ENCODE measurements around the gene TCF12.

The TCF12 gene

GRCh38 chr15:57282686-57283085 is 364.2 kb downstream of the TCF12 start:
- Histone ChIP-seq H3K9ac (ENCODE audit: low read length) (no peak overlapping the region), H3K27me3 (ENCODE audit: control insufficient read depth, insufficient read depth, low read length) (no peaks in the 10 kb centered on the region), H3K4me3 (ENCODE audit: low read length) (no peak overlapping the region), H3K36me3 (ENCODE audit: control insufficient read depth, insufficient read depth, low read length) (no peaks in the 10 kb centered on the region), H3K4me1 (ENCODE audit: control insufficient read depth, insufficient read depth, low read length) (no peaks in the 10 kb centered on the region), H3K9me3 (ENCODE audit: control insufficient read depth, low read length) (no peaks in the 10 kb centered on the region)

GRCh38 chr15:57283774-57284503 is 365.5 kb downstream of the TCF12 start:
- Histone ChIP-seq H3K9me3 (ENCODE audit: control insufficient read depth, low read length) (no peaks in the 10 kb centered on the region), H3K4me1 (ENCODE audit: control insufficient read depth, insufficient read depth, low read length) (no peaks in the 10 kb centered on the region), H3K4me3 (ENCODE audit: low read length) (no peak overlapping the region), H3K27me3 (ENCODE audit: control insufficient read depth, insufficient read depth, low read length) (no peaks in the 10 kb centered on the region), H3K36me3 (ENCODE audit: control insufficient read depth, insufficient read depth, low read length) (no peaks in the 10 kb centered on the region), H3K9ac (ENCODE audit: low read length) (no peak overlapping the region)

GRCh38 chr15:57284535-57284934 is 366.1 kb downstream of the TCF12 start:
- Histone ChIP-seq H3K9me3 (ENCODE audit: control insufficient read depth, low read length) (no peaks in the 10 kb centered on the region), H3K36me3 (ENCODE audit: control insufficient read depth, insufficient read depth, low read length) (no peaks in the 10 kb centered on the region), H3K4me3 (ENCODE audit: low read length) (no peak overlapping the region), H3K27me3 (ENCODE audit: control insufficient read depth, insufficient read depth, low read length) (no peaks in the 10 kb centered on the region), H3K4me1 (ENCODE audit: control insufficient read depth, insufficient read depth, low read length) (no peaks in the 10 kb centered on the region), H3K9ac (ENCODE audit: low read length) (no peak overlapping the region)

- Histone ChIP-seq H3K9ac (ENCODE audit: low read length) (no peak overlapping the region), H3K9me3 (ENCODE audit: control insufficient read depth, low read length) (no peaks in the 10 kb centered on the region), H3K27me3 (ENCODE audit: control insufficient read depth, insufficient read depth, low read length) (no peaks in the 10 kb centered on the region), H3K4me3 (ENCODE audit: low read length) (no peak overlapping the region), H3K36me3 (ENCODE audit: control insufficient read depth, insufficient read depth, low read length) (no peaks in the 10 kb centered on the region), H3K4me1 (ENCODE audit: control insufficient read depth, insufficient read depth, low read length) (no peaks in the 10 kb centered on the region)
Observed at GRCh38 chr15:57285386-57285785, 366.9 kb downstream of the TCF12 start.

GRCh38 chr15:57286446-57287122 is 368.1 kb downstream of the TCF12 start:
- Histone ChIP-seq H3K9me3 (ENCODE audit: control insufficient read depth, low read length) (no peaks in the 10 kb centered on the region), H3K36me3 (ENCODE audit: control insufficient read depth, insufficient read depth, low read length) (no peaks in the 10 kb centered on the region), H3K4me3 (ENCODE audit: low read length) (no peak overlapping the region), H3K9ac (ENCODE audit: low read length) (no peak overlapping the region), H3K27me3 (ENCODE audit: control insufficient read depth, insufficient read depth, low read length) (no peaks in the 10 kb centered on the region), H3K4me1 (ENCODE audit: control insufficient read depth, insufficient read depth, low read length) (no peaks in the 10 kb centered on the region)

- no peak overlapping the region for H3K4me3 ChIP-seq (ENCODE audit: low read length)
- H3K27me3 ChIP-seq (ENCODE audit: control insufficient read depth, insufficient read depth, low read length) = no peaks in the 10 kb centered on the region
- H3K9me3 ChIP-seq (ENCODE audit: control insufficient read depth, low read length) = no peaks in the 10 kb centered on the region
- H3K36me3 ChIP-seq (ENCODE audit: control insufficient read depth, insufficient read depth, low read length) = no peaks in the 10 kb centered on the region
- H3K4me1 ChIP-seq (ENCODE audit: control insufficient read depth, insufficient read depth, low read length) = no peaks in the 10 kb centered on the region
- H3K9ac ChIP-seq (ENCODE audit: low read length) = no peak overlapping the region
Observed at GRCh38 chr15:57287123-57287521, 368.7 kb downstream of the TCF12 start.

- Histone ChIP-seq H3K4me3 (ENCODE audit: low read length) (no peak overlapping the region), H3K4me1 (ENCODE audit: control insufficient read depth, insufficient read depth, low read length) (no peaks in the 10 kb centered on the region), H3K27me3 (ENCODE audit: control insufficient read depth, insufficient read depth, low read length) (no peaks in the 10 kb centered on the region), H3K36me3 (ENCODE audit: control insufficient read depth, insufficient read depth, low read length) (no peaks in the 10 kb centered on the region), H3K9me3 (ENCODE audit: control insufficient read depth, low read length) (no peaks in the 10 kb centered on the region), H3K9ac (ENCODE audit: low read length) (no peak overlapping the region)
Observed at GRCh38 chr15:57288926-57289580, 370.6 kb downstream of the TCF12 start.

GRCh38 chr15:57290187-57290586 is 371.7 kb downstream of the TCF12 start:
- no peak overlapping the region for H3K4me3 ChIP-seq (ENCODE audit: low read length)
- H3K9me3 ChIP-seq (ENCODE audit: control insufficient read depth, low read length) = no peaks in the 10 kb centered on the region
- H3K9ac ChIP-seq (ENCODE audit: low read length) = no peak overlapping the region
- no peaks in the 10 kb centered on the region for H3K4me1 ChIP-seq (ENCODE audit: control insufficient read depth, insufficient read depth, low read length)
- H3K27me3 ChIP-seq (ENCODE audit: control insufficient read depth, insufficient read depth, low read length) = no peaks in the 10 kb centered on the region
- H3K36me3 ChIP-seq (ENCODE audit: control insufficient read depth, insufficient read depth, low read length) = no peaks in the 10 kb centered on the region

- H3K9ac ChIP-seq (ENCODE audit: low read length) = no peak overlapping the region
- H3K36me3 ChIP-seq (ENCODE audit: control insufficient read depth, insufficient read depth, low read length) = no peaks in the 10 kb centered on the region
- no peaks in the 10 kb centered on the region for H3K9me3 ChIP-seq (ENCODE audit: control insufficient read depth, low read length)
- no peak overlapping the region for H3K4me3 ChIP-seq (ENCODE audit: low read length)
- H3K27me3 ChIP-seq (ENCODE audit: control insufficient read depth, insufficient read depth, low read length) = no peaks in the 10 kb centered on the region
- no peaks in the 10 kb centered on the region for H3K4me1 ChIP-seq (ENCODE audit: control insufficient read depth, insufficient read depth, low read length)
Observed at GRCh38 chr15:57290826-57291225, 372.4 kb downstream of the TCF12 start.

GRCh38 chr15:57296473-57297162 is 378.2 kb downstream of the TCF12 start:
- H3K9ac ChIP-seq (ENCODE audit: low read length) = no peak overlapping the region
- H3K4me3 ChIP-seq (ENCODE audit: low read length) = no peak overlapping the region
- H3K36me3 ChIP-seq (ENCODE audit: control insufficient read depth, insufficient read depth, low read length) = no peaks in the 10 kb centered on the region
- H3K9me3 ChIP-seq (ENCODE audit: control insufficient read depth, low read length) = no peaks in the 10 kb centered on the region
- H3K27me3 ChIP-seq (ENCODE audit: control insufficient read depth, insufficient read depth, low read length) = no peaks in the 10 kb centered on the region
- H3K4me1 ChIP-seq (ENCODE audit: control insufficient read depth, insufficient read depth, low read length) = peaks cover 27% of the 10 kb centered on the region

GRCh38 chr15:57297163-57297593 is 378.7 kb downstream of the TCF12 start:
- Histone ChIP-seq H3K4me3 (ENCODE audit: low read length) (no peak overlapping the region), H3K9ac (ENCODE audit: low read length) (no peak overlapping the region), H3K27me3 (ENCODE audit: control insufficient read depth, insufficient read depth, low read length) (no peaks in the 10 kb centered on the region), H3K9me3 (ENCODE audit: control insufficient read depth, low read length) (no peaks in the 10 kb centered on the region), H3K36me3 (ENCODE audit: control insufficient read depth, insufficient read depth, low read length) (no peaks in the 10 kb centered on the region), H3K4me1 (ENCODE audit: control insufficient read depth, insufficient read depth, low read length) (peaks cover 27% of the 10 kb centered on the region)

GRCh38 chr15:57297630-57298029 is 379.2 kb downstream of the TCF12 start:
- Histone ChIP-seq H3K9me3 (ENCODE audit: control insufficient read depth, low read length) (no peaks in the 10 kb centered on the region), H3K27me3 (ENCODE audit: control insufficient read depth, insufficient read depth, low read length) (no peaks in the 10 kb centered on the region), H3K4me1 (ENCODE audit: control insufficient read depth, insufficient read depth, low read length) (peaks cover 27% of the 10 kb centered on the region), H3K36me3 (ENCODE audit: control insufficient read depth, insufficient read depth, low read length) (no peaks in the 10 kb centered on the region), H3K4me3 (ENCODE audit: low read length) (no peak overlapping the region), H3K9ac (ENCODE audit: low read length) (no peak overlapping the region)
